Naive B cell (primary cell): ENCODE measurements around the gene BMPR1A. TPM values are rescaled to one million over a fixed set of nuclear protein-coding genes. Genes with fewer than 3 reads are reported as not detected.

Experiments used
- ATAC-seq, 2 donors: fragments of 150-1000 bp; cut with Tn5 transposase; 2 replicates each; pipeline ENCODE4 v1.10.0; 2021; ENCODE audit warnings: low read depth in 2 of 2, mild to moderate bottlenecking in 2 of 2, moderate library complexity in 2 of 2
- DNase-seq: peaks from one replicate; pipeline ENCODE4 v3.0.0; 2022
- H3K27ac Mint-ChIP-seq, 6 donors: one replicate each; pipeline ENCODE4 v1.8.0; 2020 to 2022; ENCODE audit warnings: mild to moderate bottlenecking in 6 of 6, mixed read lengths in 6 of 6, moderate library complexity in 5 of 6, inconsistent platforms in 2 of 6
- H3K27me3 Mint-ChIP-seq, 3 donors: one replicate each; pipeline ENCODE4 v1.8.0; 2021 to 2022; ENCODE audit warnings: mixed read lengths in 3 of 3, mild to moderate bottlenecking in 1 of 3
- H3K36me3 Mint-ChIP-seq, 2 donors: one replicate each; pipeline ENCODE4 v1.8.0; 2020 to 2022; ENCODE audit warnings: mixed read lengths in 2 of 2, inconsistent platforms in 1 of 2, mild to moderate bottlenecking in 1 of 2
- H3K4me1 Mint-ChIP-seq, 3 donors: one replicate each; pipeline ENCODE4 v1.8.0; 2020 to 2022; ENCODE audit warnings: mixed read lengths in 3 of 3, inconsistent platforms in 1 of 3, mild to moderate bottlenecking in 1 of 3, moderate library complexity in 1 of 3
- H3K4me3 Mint-ChIP-seq, 8 donors: one replicate each; pipeline ENCODE4 v1.8.0; 2020 to 2022; ENCODE audit warnings: mild to moderate bottlenecking in 8 of 8, mixed read lengths in 8 of 8, moderate library complexity in 8 of 8, inconsistent platforms in 2 of 8
- H3K9me3 Mint-ChIP-seq, 7 donors: one replicate each; pipeline ENCODE4 v1.8.0; 2020 to 2022; ENCODE audit warnings: mixed read lengths in 7 of 7, mild to moderate bottlenecking in 5 of 7, inconsistent platforms in 2 of 7, moderate library complexity in 1 of 7
- polyA plus RNA-seq, 6 donors: library from polyadenylated mRNA; unstranded; fragments of 300-500 nt; fragmentation: Illumina TruSeq; gene quantifications; one replicate each; pipeline ENCODE4 v1.2.3, GENCODE V29; 2021; ENCODE audit warnings: low read depth in 6 of 6

BMPR1A gene
- polyA plus RNA-seq, 6 donors from 2014 or later = 0.73 to 3.4 (median 1.2) TPM; not detected in 1

DNA sequence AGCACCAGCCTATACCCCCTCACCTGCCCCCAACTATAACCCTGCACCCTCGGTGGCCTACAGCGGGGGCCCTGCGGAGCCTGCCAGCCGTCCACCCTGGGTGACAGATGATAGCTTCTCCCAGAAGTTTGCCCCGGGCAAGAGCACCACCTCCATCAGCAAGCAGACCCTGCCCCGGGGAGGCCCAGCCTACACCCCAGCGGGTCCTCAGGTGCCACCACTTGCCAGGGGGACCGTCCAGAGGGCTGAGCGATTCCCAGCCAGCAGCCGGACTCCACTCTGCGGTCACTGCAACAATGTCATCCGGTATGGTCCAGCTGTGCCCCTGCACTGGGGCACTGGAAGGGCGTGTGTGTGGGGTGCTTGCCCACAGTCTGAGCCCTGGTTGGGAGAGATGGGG lies 40.0 kb upstream of the BMPR1A start:
- ATAC-seq (no peak), DNase-seq (no peak)
- Mint-ChIP-seq H3K9me3 (no peaks in the 10 kb centered on the region), H3K36me3 (no peaks in the 10 kb centered on the region), H3K4me1 (peaks cover 4 to 8% (median 6%) of the 10 kb centered on the region in 3 donors), H3K27me3 (peaks cover 13 to 50% (median 26%) of the 10 kb centered on the region in 3 donors), H3K27ac (no peak overlapping the region), H3K4me3 (no peak overlapping the region)

DNA sequence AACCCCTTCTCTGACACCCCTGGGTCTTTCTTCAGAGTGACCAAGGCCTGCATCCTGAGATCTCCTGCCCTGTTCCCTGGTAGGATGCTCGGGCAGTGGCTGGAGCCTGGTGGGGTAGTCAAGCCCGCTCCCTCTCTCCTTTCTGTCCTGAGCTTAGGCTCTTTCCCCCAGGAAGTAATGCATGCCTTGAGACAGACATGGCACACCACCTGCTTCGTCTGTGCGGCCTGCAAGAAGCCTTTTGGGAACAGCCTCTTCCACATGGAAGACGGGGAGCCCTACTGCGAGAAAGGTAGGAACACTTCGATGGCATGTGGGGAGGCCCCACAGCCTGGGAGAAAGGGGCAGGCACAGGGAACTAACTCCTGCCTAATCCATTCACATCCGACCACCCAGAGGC lies 37.9 kb upstream of the BMPR1A start:
- ATAC-seq (no peak), DNase-seq (no peak)
- Mint-ChIP-seq H3K27ac (no peak overlapping the region), H3K4me1 (peaks cover 4 to 6% (median 5%) of the 10 kb centered on the region in 3 donors), H3K9me3 (peaks cover 0 to 2% (median 0%) of the 10 kb centered on the region in 7 donors), H3K4me3 (no peak overlapping the region), H3K36me3 (no peaks in the 10 kb centered on the region), H3K27me3 (peaks cover 21 to 54% (median 33%) of the 10 kb centered on the region in 3 donors)

DNA sequence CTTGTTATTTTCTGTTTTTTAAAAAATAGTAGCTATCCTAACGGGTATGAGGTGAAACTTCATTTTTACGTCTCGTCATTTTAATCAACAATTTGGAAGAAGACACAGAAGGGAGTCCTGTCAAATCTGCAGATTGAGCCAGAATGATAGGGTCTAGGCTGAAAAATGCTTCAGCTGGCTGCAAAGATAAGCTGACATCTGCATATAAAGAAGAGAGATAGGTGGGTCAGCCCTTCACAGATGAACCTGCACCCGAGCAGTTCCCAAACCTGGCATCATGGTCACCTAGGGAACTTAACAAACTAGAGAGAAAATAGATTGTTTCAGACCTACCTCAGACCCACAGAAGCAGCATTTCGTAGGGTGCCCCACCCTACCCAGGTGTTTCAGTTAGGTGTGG lies 35.2 kb upstream of the BMPR1A start:
- Mint-ChIP-seq H3K4me1 (peaks cover 4 to 8% (median 6%) of the 10 kb centered on the region in 3 donors), H3K9me3 (peaks cover 0 to 3% (median 0%) of the 10 kb centered on the region in 7 donors), H3K36me3 (no peaks in the 10 kb centered on the region), H3K4me3 (no peak overlapping the region), H3K27me3 (peaks cover 24 to 46% (median 46%) of the 10 kb centered on the region in 3 donors), H3K27ac (no peak overlapping the region)
- no peak for DNase-seq
- no peak for ATAC-seq

DNA sequence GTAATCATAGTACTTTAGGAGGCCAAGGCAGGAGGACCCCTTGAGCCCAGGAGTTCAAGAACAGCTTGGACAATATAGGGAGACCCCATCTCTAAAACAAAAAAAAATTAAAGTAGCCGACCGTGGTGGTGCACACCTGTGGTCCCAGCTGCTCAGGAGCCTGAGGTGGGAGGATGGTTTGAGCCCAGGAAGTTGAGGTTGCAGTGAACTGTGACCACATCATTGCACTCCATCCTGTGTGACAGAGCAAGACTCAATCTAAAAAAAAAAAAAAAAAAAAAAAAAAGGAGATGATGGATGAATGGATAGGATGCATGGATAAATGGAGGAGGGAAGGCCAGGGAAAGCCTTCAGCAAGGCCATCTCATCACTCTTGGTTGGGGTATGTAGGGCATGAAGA lies 33.4 kb upstream of the BMPR1A start:
- ATAC-seq (no peak), DNase-seq (no peak)
- Mint-ChIP-seq H3K27me3 (peaks cover 30 to 42% (median 41%) of the 10 kb centered on the region in 3 donors), H3K27ac (no peak overlapping the region), H3K9me3 (peaks cover 0 to 3% (median 0%) of the 10 kb centered on the region in 7 donors), H3K4me1 (peaks cover 4 to 8% (median 6%) of the 10 kb centered on the region in 3 donors), H3K36me3 (no peaks in the 10 kb centered on the region), H3K4me3 (peak overlapping the region in 1 of 8 donors; percentile 69)

GRCh38 chr10:86724445-86724844 lies 32.0 kb upstream of the BMPR1A start:
- Mint-ChIP-seq H3K4me1 (peaks cover 4 to 8% (median 6%) of the 10 kb centered on the region in 3 donors), H3K9me3 (peaks cover 0 to 3% (median 0%) of the 10 kb centered on the region in 7 donors), H3K4me3 (no peak overlapping the region), H3K27ac (no peak overlapping the region), H3K36me3 (no peaks in the 10 kb centered on the region), H3K27me3 (peaks cover 33 to 49% (median 44%) of the 10 kb centered on the region in 3 donors)
- DNase-seq (no peak), ATAC-seq (no peak)

- no peak for ATAC-seq
- DNase-seq = no peak
- H3K4me1 Mint-ChIP-seq = peaks cover 4 to 8% (median 6%) of the 10 kb centered on the region in 3 donors
- peaks cover 28 to 46% (median 45%) of the 10 kb centered on the region in 3 donors for H3K27me3 Mint-ChIP-seq
- no peak overlapping the region for H3K27ac Mint-ChIP-seq
- no peak overlapping the region for H3K4me3 Mint-ChIP-seq
- peaks cover 0 to 3% (median 0%) of the 10 kb centered on the region in 7 donors for H3K9me3 Mint-ChIP-seq
- no peaks in the 10 kb centered on the region for H3K36me3 Mint-ChIP-seq
These were observed 30.3 kb upstream of the BMPR1A start for GRCh38 chr10:86725980-86726676.

- Mint-ChIP-seq H3K4me3 (no peak overlapping the region), H3K36me3 (no peaks in the 10 kb centered on the region), H3K27me3 (peaks cover 26 to 41% (median 40%) of the 10 kb centered on the region in 3 donors), H3K9me3 (peaks cover 0 to 3% (median 0%) of the 10 kb centered on the region in 7 donors), H3K27ac (no peak overlapping the region), H3K4me1 (peaks cover 4 to 8% (median 6%) of the 10 kb centered on the region in 3 donors)
- DNase-seq (no peak), ATAC-seq (no peak)
These were observed 29.8 kb upstream of the BMPR1A start for GRCh38 chr10:86726677-86726999.

- H3K4me1 Mint-ChIP-seq = peaks cover 4 to 8% (median 6%) of the 10 kb centered on the region in 3 donors
- no peaks in the 10 kb centered on the region for H3K36me3 Mint-ChIP-seq
- no peak overlapping the region for H3K27ac Mint-ChIP-seq
- H3K4me3 Mint-ChIP-seq = no peak overlapping the region
- ATAC-seq = no peak
- H3K9me3 Mint-ChIP-seq = peaks cover 0 to 3% (median 0%) of the 10 kb centered on the region in 7 donors
- DNase-seq = no peak
- H3K27me3 Mint-ChIP-seq = peaks cover 35 to 40% (median 37%) of the 10 kb centered on the region in 3 donors
These were observed 28.9 kb upstream of the BMPR1A start for GRCh38 chr10:86727470-86727869.

- H3K4me3 Mint-ChIP-seq = no peak overlapping the region
- ATAC-seq (no peak), DNase-seq (no peak)
- no peaks in the 10 kb centered on the region for H3K36me3 Mint-ChIP-seq
- peaks cover 37 to 45% (median 39%) of the 10 kb centered on the region in 3 donors for H3K27me3 Mint-ChIP-seq
- H3K4me1 Mint-ChIP-seq = peaks cover 5 to 6% (median 6%) of the 10 kb centered on the region in 3 donors
- H3K9me3 Mint-ChIP-seq = peaks cover 0 to 3% (median 0%) of the 10 kb centered on the region in 7 donors
- H3K27ac Mint-ChIP-seq = no peak overlapping the region
These were observed 28.4 kb upstream of the BMPR1A start for GRCh38 chr10:86728056-86728455.

- Mint-ChIP-seq H3K4me3 (no peak overlapping the region), H3K4me1 (peaks cover 0 to 1% (median 0%) of the 10 kb centered on the region in 3 donors), H3K9me3 (no peaks in the 10 kb centered on the region), H3K27ac (no peak overlapping the region), H3K27me3 (peaks cover 32 to 41% (median 39%) of the 10 kb centered on the region in 3 donors), H3K36me3 (no peaks in the 10 kb centered on the region)
- no peak for DNase-seq
- ATAC-seq = no peak
These were observed 26.7 kb upstream of the BMPR1A start for GRCh38 chr10:86729677-86730076.

DNA sequence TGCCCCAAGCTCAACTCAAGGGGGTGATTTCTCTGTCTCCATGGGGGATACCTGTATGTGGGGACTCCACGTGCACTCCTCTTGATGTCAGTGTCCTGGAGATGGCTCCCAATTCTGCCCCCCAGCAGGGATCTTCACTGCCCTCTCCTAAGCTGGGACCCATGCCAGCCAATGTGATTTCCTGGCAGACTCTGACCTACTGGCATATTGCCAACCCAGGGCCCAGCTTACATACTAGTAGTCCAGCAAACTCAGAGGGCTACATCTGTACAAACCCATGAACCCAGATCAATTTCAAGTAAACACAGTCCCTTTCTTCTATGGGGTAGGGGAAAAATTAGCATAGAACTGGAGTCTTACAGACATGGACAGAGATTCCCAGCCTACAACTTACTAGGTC lies 26.2 kb upstream of the BMPR1A start:
- Mint-ChIP-seq H3K27me3 (peaks cover 31 to 47% (median 39%) of the 10 kb centered on the region in 3 donors), H3K36me3 (no peaks in the 10 kb centered on the region), H3K9me3 (no peaks in the 10 kb centered on the region), H3K4me1 (peaks cover 0 to 1% (median 0%) of the 10 kb centered on the region in 3 donors), H3K4me3 (no peak overlapping the region), H3K27ac (no peak overlapping the region)
- DNase-seq (no peak), ATAC-seq (no peak)

DNA sequence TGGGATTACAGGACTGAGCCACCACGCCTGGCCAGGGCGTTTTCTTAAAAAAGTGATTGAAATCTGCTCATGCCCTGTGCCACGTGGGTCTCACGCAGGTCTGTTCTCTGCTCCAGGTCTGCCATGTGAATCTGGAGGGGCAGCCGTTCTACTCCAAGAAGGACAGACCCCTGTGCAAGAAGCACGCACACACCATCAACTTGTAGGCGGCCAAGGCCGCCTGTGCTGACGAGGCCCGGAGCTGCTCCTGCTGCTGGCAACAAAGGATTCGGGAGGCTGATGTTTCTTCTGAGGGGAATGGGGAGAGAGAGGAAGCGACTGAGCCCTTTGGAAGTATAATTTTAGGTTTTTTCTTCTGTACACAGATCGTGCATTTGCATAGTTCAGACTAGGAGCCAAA lies 23.6 kb upstream of the BMPR1A start:
- Mint-ChIP-seq H3K4me3 (no peak overlapping the region), H3K27me3 (peaks cover 26 to 49% (median 36%) of the 10 kb centered on the region in 3 donors), H3K9me3 (no peaks in the 10 kb centered on the region), H3K36me3 (no peaks in the 10 kb centered on the region), H3K4me1 (peaks cover 0 to 1% (median 0%) of the 10 kb centered on the region in 3 donors), H3K27ac (no peak overlapping the region)
- ATAC-seq (no peak), DNase-seq (no peak)

GRCh38 chr10:86733260-86733671 lies 23.2 kb upstream of the BMPR1A start:
- ATAC-seq = no peak
- H3K4me1 Mint-ChIP-seq = peaks cover 0 to 1% (median 0%) of the 10 kb centered on the region in 3 donors
- DNase-seq = no peak
- H3K9me3 Mint-ChIP-seq = no peaks in the 10 kb centered on the region
- H3K36me3 Mint-ChIP-seq = no peaks in the 10 kb centered on the region
- peaks cover 26 to 48% (median 36%) of the 10 kb centered on the region in 3 donors for H3K27me3 Mint-ChIP-seq
- H3K4me3 Mint-ChIP-seq = no peak overlapping the region
- no peak overlapping the region for H3K27ac Mint-ChIP-seq
